Measurements from ENCODE around the gene TAF10.

The TAF10 gene

DNA sequence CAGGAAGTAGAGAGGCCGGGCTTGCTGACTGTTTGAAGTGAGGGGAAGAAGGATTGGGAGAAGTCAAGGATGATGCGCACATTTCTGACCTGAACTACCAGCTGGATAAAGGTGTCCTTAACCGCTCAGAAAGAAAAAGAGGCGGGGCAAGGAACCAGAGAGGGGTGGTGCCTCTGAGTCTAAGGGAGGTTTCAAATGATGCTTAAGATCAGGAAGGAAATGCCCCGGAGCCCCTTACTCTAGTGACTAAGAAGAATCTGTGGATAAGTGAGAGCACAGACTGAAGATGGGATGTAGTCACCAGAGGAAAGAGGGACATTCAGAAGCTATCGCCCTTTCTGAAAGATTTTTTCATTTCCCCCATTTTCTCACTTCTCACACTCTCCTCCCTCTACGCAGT lies 30.9 kb upstream of the TAF10 start:
- H3K36me3 ChIP-seq (ENCODE audit: control insufficient read depth in 2 of 2, insufficient read depth in 2 of 2, low read length in 2 of 2): no peaks in the 10 kb centered on the region
- H3K4me1 ChIP-seq (ENCODE audit: control insufficient read depth in 2 of 2, insufficient read depth in 2 of 2, low read length in 2 of 2): peaks cover 20 to 22% of the 10 kb centered on the region in 2 donors

GRCh38 chr11:6640985-6641701 lies 29.1 kb upstream of the TAF10 start:
- H3K36me3 ChIP-seq (ENCODE audit: control insufficient read depth in 2 of 2, insufficient read depth in 2 of 2, low read length in 2 of 2): no peaks in the 10 kb centered on the region
- no peak overlapping the region for H3K9ac ChIP-seq (ENCODE audit: low read depth in 1 of 2, low read length in 2 of 2)
- H3K9me3 ChIP-seq (ENCODE audit: control insufficient read depth in 2 of 2, low read length in 2 of 2): no peaks in the 10 kb centered on the region
- H3K4me3 ChIP-seq (ENCODE audit: low read length in 2 of 2): no peak overlapping the region
- no peak overlapping the region for H3K27ac ChIP-seq (ENCODE audit: low read depth in 2 of 2, low read length in 2 of 2)
- H3K27me3 ChIP-seq (ENCODE audit: control insufficient read depth in 2 of 2, insufficient read depth in 2 of 2, low read length in 2 of 2): no peaks in the 10 kb centered on the region
- H3K4me1 ChIP-seq (ENCODE audit: control insufficient read depth in 2 of 2, insufficient read depth in 2 of 2, low read length in 2 of 2): peaks cover 2 to 12% of the 10 kb centered on the region in 2 donors

More for the DNA sequence above, 30.9 kb upstream of the TAF10 start:
- H3K9ac ChIP-seq (ENCODE audit: low read depth in 1 of 2, low read length in 2 of 2): no peak overlapping the region
- no peak overlapping the region for H3K4me3 ChIP-seq (ENCODE audit: low read length in 2 of 2)
- H3K9me3 ChIP-seq (ENCODE audit: control insufficient read depth in 2 of 2, low read length in 2 of 2): no peaks in the 10 kb centered on the region
- no peaks in the 10 kb centered on the region for H3K27me3 ChIP-seq (ENCODE audit: control insufficient read depth in 2 of 2, insufficient read depth in 2 of 2, low read length in 2 of 2)
- H3K27ac ChIP-seq (ENCODE audit: low read depth in 2 of 2, low read length in 2 of 2): no peak overlapping the region

GRCh38 chr11:6640036-6640984 lies 28.3 kb upstream of the TAF10 start:
- Histone ChIP-seq H3K36me3 (ENCODE audit: control insufficient read depth in 2 of 2, insufficient read depth in 2 of 2, low read length in 2 of 2) (no peaks in the 10 kb centered on the region), H3K27ac (ENCODE audit: low read depth in 2 of 2, low read length in 2 of 2) (no peak overlapping the region), H3K9ac (ENCODE audit: low read depth in 1 of 2, low read length in 2 of 2) (no peak overlapping the region), H3K4me1 (ENCODE audit: control insufficient read depth in 2 of 2, insufficient read depth in 2 of 2, low read length in 2 of 2) (peaks cover 7 to 13% of the 10 kb centered on the region in 2 donors), H3K27me3 (ENCODE audit: control insufficient read depth in 2 of 2, insufficient read depth in 2 of 2, low read length in 2 of 2) (no peaks in the 10 kb centered on the region), H3K4me3 (ENCODE audit: low read length in 2 of 2) (no peak overlapping the region), H3K9me3 (ENCODE audit: control insufficient read depth in 2 of 2, low read length in 2 of 2) (no peaks in the 10 kb centered on the region)

GRCh38 chr11:6638429-6638828 lies 26.4 kb upstream of the TAF10 start:
- H3K9ac ChIP-seq (ENCODE audit: low read depth in 1 of 2, low read length in 2 of 2): no peak overlapping the region
- no peak overlapping the region for H3K27ac ChIP-seq (ENCODE audit: low read depth in 2 of 2, low read length in 2 of 2)
- H3K4me3 ChIP-seq (ENCODE audit: low read length in 2 of 2): no peak overlapping the region
- no peaks in the 10 kb centered on the region for H3K36me3 ChIP-seq (ENCODE audit: control insufficient read depth in 2 of 2, insufficient read depth in 2 of 2, low read length in 2 of 2)
- no peaks in the 10 kb centered on the region for H3K27me3 ChIP-seq (ENCODE audit: control insufficient read depth in 2 of 2, insufficient read depth in 2 of 2, low read length in 2 of 2)
- H3K9me3 ChIP-seq (ENCODE audit: control insufficient read depth in 2 of 2, low read length in 2 of 2): no peaks in the 10 kb centered on the region
- H3K4me1 ChIP-seq (ENCODE audit: control insufficient read depth in 2 of 2, insufficient read depth in 2 of 2, low read length in 2 of 2): peaks cover 14 to 19% of the 10 kb centered on the region in 2 donors

GRCh38 chr11:6637871-6638270 lies 25.9 kb upstream of the TAF10 start:
- H3K36me3 ChIP-seq (ENCODE audit: control insufficient read depth in 2 of 2, insufficient read depth in 2 of 2, low read length in 2 of 2): peaks cover 0 to 2% of the 10 kb centered on the region in 2 donors
- H3K4me3 ChIP-seq (ENCODE audit: low read length in 2 of 2): no peak overlapping the region
- H3K9ac ChIP-seq (ENCODE audit: low read depth in 1 of 2, low read length in 2 of 2): no peak overlapping the region
- H3K27me3 ChIP-seq (ENCODE audit: control insufficient read depth in 2 of 2, insufficient read depth in 2 of 2, low read length in 2 of 2): no peaks in the 10 kb centered on the region
- peaks cover 14 to 19% of the 10 kb centered on the region in 2 donors for H3K4me1 ChIP-seq (ENCODE audit: control insufficient read depth in 2 of 2, insufficient read depth in 2 of 2, low read length in 2 of 2)
- H3K9me3 ChIP-seq (ENCODE audit: control insufficient read depth in 2 of 2, low read length in 2 of 2): no peaks in the 10 kb centered on the region
- no peak overlapping the region for H3K27ac ChIP-seq (ENCODE audit: low read depth in 2 of 2, low read length in 2 of 2)

GRCh38 chr11:6636480-6636879 lies 24.5 kb upstream of the TAF10 start:
- H3K27me3 ChIP-seq (ENCODE audit: control insufficient read depth in 2 of 2, insufficient read depth in 2 of 2, low read length in 2 of 2): no peaks in the 10 kb centered on the region
- H3K36me3 ChIP-seq (ENCODE audit: control insufficient read depth in 2 of 2, insufficient read depth in 2 of 2, low read length in 2 of 2): peaks cover 0 to 3% of the 10 kb centered on the region in 2 donors
- H3K4me3 ChIP-seq (ENCODE audit: low read length in 2 of 2): no peak overlapping the region
- no peak overlapping the region for H3K9ac ChIP-seq (ENCODE audit: low read depth in 1 of 2, low read length in 2 of 2)
- H3K4me1 ChIP-seq (ENCODE audit: control insufficient read depth in 2 of 2, insufficient read depth in 2 of 2, low read length in 2 of 2): peaks cover 14 to 19% of the 10 kb centered on the region in 2 donors
- no peaks in the 10 kb centered on the region for H3K9me3 ChIP-seq (ENCODE audit: control insufficient read depth in 2 of 2, low read length in 2 of 2)
- no peak overlapping the region for H3K27ac ChIP-seq (ENCODE audit: low read depth in 2 of 2, low read length in 2 of 2)

- peaks cover 14 to 19% of the 10 kb centered on the region in 2 donors for H3K4me1 ChIP-seq (ENCODE audit: control insufficient read depth in 2 of 2, insufficient read depth in 2 of 2, low read length in 2 of 2)
- no peaks in the 10 kb centered on the region for H3K27me3 ChIP-seq (ENCODE audit: control insufficient read depth in 2 of 2, insufficient read depth in 2 of 2, low read length in 2 of 2)
- H3K36me3 ChIP-seq (ENCODE audit: control insufficient read depth in 2 of 2, insufficient read depth in 2 of 2, low read length in 2 of 2): peaks cover 0 to 3% of the 10 kb centered on the region in 2 donors
- H3K9ac ChIP-seq (ENCODE audit: low read depth in 1 of 2, low read length in 2 of 2): peak overlapping the region in 1 of 2 donors; percentile 2
- H3K27ac ChIP-seq (ENCODE audit: low read depth in 2 of 2, low read length in 2 of 2): peak overlapping the region; percentile 44 to 49
- H3K4me3 ChIP-seq (ENCODE audit: low read length in 2 of 2): no peak overlapping the region
- no peaks in the 10 kb centered on the region for H3K9me3 ChIP-seq (ENCODE audit: control insufficient read depth in 2 of 2, low read length in 2 of 2)
These were observed 23.3 kb upstream of the TAF10 start for GRCh38 chr11:6635082-6635932.

GRCh38 chr11:6634534-6634933 lies 22.5 kb upstream of the TAF10 start:
- H3K27ac ChIP-seq (ENCODE audit: low read depth in 2 of 2, low read length in 2 of 2): no peak overlapping the region
- H3K9ac ChIP-seq (ENCODE audit: low read depth in 1 of 2, low read length in 2 of 2): peak overlapping the region in 1 of 2 donors; percentile 2
- peaks cover 14 to 19% of the 10 kb centered on the region in 2 donors for H3K4me1 ChIP-seq (ENCODE audit: control insufficient read depth in 2 of 2, insufficient read depth in 2 of 2, low read length in 2 of 2)
- H3K4me3 ChIP-seq (ENCODE audit: low read length in 2 of 2): no peak overlapping the region
- H3K27me3 ChIP-seq (ENCODE audit: control insufficient read depth in 2 of 2, insufficient read depth in 2 of 2, low read length in 2 of 2): no peaks in the 10 kb centered on the region
- no peaks in the 10 kb centered on the region for H3K9me3 ChIP-seq (ENCODE audit: control insufficient read depth in 2 of 2, low read length in 2 of 2)
- H3K36me3 ChIP-seq (ENCODE audit: control insufficient read depth in 2 of 2, insufficient read depth in 2 of 2, low read length in 2 of 2): peaks cover 0 to 3% of the 10 kb centered on the region in 2 donors

DNA sequence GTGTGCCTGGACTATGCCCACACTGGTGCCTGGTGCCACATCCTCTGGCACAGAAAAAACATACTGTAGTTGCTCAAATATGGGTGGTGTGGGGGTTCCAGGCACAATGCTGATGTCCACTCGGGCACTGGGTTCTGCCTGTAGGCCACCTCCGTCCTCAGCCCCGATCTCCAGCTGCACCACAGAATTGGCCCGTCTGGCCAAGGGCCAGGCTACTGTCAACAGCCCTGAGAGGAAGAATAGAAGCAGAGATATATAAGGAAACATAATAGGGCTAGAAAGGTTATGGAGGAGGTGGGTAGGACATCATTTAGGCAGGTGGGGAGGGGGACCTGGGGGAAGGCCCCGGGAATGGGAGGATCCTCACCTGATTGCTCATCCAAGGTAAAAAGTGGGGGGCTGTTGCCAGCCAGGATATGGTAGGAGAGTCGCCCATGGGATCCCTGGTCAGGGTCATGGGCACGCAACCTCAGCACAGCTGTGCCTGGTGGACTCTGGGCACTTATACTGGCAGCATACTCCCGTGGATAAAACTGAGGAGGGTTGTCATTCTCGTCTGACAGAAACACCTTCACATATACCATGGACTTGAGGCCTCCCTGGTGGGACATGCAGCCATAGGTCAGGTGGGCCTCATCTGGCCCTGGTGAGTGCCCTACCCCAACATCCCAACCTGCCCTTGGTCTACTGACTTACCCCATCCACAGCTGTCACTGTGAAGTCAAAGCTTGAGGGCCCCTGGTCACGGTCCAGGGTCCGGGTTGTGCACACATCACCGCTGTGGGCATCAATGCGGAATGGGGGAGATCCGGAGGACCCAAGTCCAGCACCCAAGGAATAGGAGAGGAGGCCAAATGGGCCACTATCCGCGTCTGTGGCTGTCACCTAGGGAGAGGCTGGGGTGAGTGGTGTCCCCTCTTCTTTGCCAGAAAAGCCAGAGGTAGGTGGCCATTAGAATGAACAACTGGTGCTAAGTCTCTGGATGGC lies 21.7 kb upstream of the TAF10 start:
- peaks cover 0 to 7% of the 10 kb centered on the region in 2 donors for H3K36me3 ChIP-seq (ENCODE audit: control insufficient read depth in 2 of 2, insufficient read depth in 2 of 2, low read length in 2 of 2)
- H3K9ac ChIP-seq (ENCODE audit: low read depth in 1 of 2, low read length in 2 of 2): no peak overlapping the region
- H3K4me3 ChIP-seq (ENCODE audit: low read length in 2 of 2): no peak overlapping the region
- no peaks in the 10 kb centered on the region for H3K9me3 ChIP-seq (ENCODE audit: control insufficient read depth in 2 of 2, low read length in 2 of 2)
- H3K27me3 ChIP-seq (ENCODE audit: control insufficient read depth in 2 of 2, insufficient read depth in 2 of 2, low read length in 2 of 2): no peaks in the 10 kb centered on the region
- no peak overlapping the region for H3K27ac ChIP-seq (ENCODE audit: low read depth in 2 of 2, low read length in 2 of 2)
- H3K4me1 ChIP-seq (ENCODE audit: control insufficient read depth in 2 of 2, insufficient read depth in 2 of 2, low read length in 2 of 2): peaks cover 14 to 19% of the 10 kb centered on the region in 2 donors
